Stimulated activated naive CD8-positive, alpha-beta T cell treated with anti-CD3 and anti-CD28 coated beads, Interleukin-15, amount 100 ng/mL, for 72 hours (primary cell): ENCODE data around the gene CNOT3.
A peak's percentile ranks its signal among the peaks of the same experiment; 100 is the strongest.

Source experiments
- ATAC-seq: fragments of 150-1000 bp; cut with Tn5 transposase; 2 replicates; pipeline ENCODE4 v1.10.0; 2021; ENCODE audit warnings: mild to moderate bottlenecking, moderate library complexity
- DNase-seq, 2 donors: peaks; one replicate each; pipeline ENCODE4 v3.0.0; 2021 to 2022
- H3K27ac Mint-ChIP-seq, 2 donors: one replicate each; pipeline ENCODE4 v1.8.0; 2022; ENCODE audit warnings: mild to moderate bottlenecking in 2 of 2, mixed read lengths in 2 of 2, moderate library complexity in 2 of 2
- H3K27me3 Mint-ChIP-seq: one replicate; pipeline ENCODE4 v1.8.0; 2022; ENCODE audit warnings: mixed read lengths
- H3K4me1 Mint-ChIP-seq: one replicate; pipeline ENCODE4 v1.8.0; 2022; ENCODE audit warnings: mild to moderate bottlenecking, mixed read lengths
- H3K4me3 Mint-ChIP-seq, 2 donors: one replicate each; pipeline ENCODE4 v1.8.0; 2022; ENCODE audit warnings: mild to moderate bottlenecking in 2 of 2, mixed read lengths in 2 of 2, moderate library complexity in 1 of 2
- H3K9me3 Mint-ChIP-seq, 2 donors: one replicate each; pipeline ENCODE4 v1.8.0; 2022; ENCODE audit warnings: mixed read lengths in 2 of 2

CNOT3 gene

DNA sequence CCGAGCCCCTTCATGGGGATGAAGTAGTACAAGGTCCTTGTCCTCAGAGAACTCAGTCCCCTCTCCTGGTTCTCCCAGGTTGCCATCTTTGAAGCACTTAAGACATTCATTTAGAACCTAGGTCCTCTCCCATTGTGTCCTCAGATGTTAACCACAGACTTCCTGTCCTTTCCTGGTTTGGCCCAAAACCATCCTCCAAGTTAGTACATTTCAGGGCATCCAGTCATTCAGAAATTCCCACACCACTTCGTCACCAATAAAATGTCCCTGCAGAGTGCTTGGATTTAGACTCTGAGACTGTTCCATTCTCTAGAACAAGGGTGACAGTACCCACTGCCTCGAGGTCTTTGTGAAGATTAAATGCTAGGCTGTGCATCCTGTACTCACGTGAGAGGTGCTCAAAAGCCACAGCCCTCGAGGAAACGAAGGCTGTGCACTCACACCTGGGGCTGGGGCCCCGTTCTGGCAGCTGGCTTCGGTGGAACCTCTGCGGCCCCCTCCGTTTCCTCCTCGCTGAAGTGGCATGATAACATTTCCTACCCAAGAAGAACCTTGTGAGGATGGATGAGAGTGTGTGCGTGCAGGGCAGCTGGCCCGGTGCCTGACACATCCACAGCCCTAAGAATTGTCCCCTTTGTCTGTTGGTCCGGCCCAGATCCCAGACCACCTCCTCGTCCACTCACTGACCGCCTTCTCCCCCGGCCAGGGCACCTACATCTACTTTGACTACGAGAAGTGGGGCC is 17.2 kb downstream of the CNOT3 start:
- ATAC-seq, result peak; percentile 5
- H3K27ac Mint-ChIP-seq, result peak overlapping the region; percentile 41 to 91
- peak overlapping the region in 1 of 2 donors; percentile 19 for H3K4me3 Mint-ChIP-seq
- H3K4me1 Mint-ChIP-seq, result peaks cover 56% of the 10 kb centered on the region
- H3K9me3 Mint-ChIP-seq, result no peaks in the 10 kb centered on the region
- no peaks in the 10 kb centered on the region for H3K27me3 Mint-ChIP-seq
- peak; percentile 35 to 53 for DNase-seq

DNA sequence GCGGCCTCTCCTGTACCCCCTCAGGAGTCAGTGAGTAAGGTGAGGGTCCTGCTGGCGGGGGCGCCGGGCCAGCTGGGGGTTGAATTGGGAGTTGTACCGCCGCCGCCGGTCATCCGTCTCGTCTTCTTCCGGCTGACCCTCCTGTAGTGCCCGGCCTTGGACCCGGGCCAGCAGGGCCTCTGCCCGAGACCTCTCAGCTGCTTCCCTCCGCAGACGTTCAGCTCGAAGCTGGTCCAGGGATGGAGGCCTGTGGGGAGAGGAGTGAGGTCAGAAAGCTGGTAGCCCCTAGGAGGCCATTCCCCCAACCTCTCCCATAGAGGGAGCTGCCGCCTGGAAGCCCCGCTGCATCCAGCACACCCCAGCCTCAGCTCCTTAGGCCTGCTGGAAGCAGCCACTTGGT is 18.1 kb downstream of the CNOT3 start:
- DNase-seq, result no peak
- peak overlapping the region in 1 of 2 donors; percentile 81 for H3K27ac Mint-ChIP-seq
- ATAC-seq, result no peak
- H3K4me1 Mint-ChIP-seq, result peaks cover 66% of the 10 kb centered on the region
- H3K4me3 Mint-ChIP-seq, result no peak overlapping the region
- no peaks in the 10 kb centered on the region for H3K27me3 Mint-ChIP-seq
- no peaks in the 10 kb centered on the region for H3K9me3 Mint-ChIP-seq

DNA sequence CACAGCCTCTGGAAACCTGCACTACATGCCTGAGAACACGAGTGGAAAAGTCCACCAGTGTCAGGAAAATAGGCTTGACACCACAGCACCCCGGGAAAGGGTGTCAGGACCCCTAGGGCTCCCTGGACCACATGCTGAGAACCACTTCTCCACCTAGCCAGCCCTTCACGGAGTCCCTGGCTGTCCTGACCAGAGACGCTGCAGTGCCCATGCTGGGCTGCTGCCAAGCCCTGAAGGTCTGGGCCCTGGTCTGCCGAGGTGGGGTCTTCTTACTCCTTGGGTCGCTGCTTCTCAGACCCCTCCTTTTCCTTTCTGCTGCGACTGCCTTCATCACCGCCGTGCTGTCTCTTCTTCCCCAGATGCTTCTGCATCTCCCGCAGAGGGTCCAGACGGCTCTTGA is 18.9 kb downstream of the CNOT3 start:
- DNase-seq, result no peak
- Mint-ChIP-seq H3K27ac (peak overlapping the region in 1 of 2 donors; percentile 88), H3K9me3 (no peaks in the 10 kb centered on the region), H3K27me3 (no peaks in the 10 kb centered on the region), H3K4me1 (peaks cover 74% of the 10 kb centered on the region), H3K4me3 (no peak overlapping the region)
- ATAC-seq, result no peak

DNA sequence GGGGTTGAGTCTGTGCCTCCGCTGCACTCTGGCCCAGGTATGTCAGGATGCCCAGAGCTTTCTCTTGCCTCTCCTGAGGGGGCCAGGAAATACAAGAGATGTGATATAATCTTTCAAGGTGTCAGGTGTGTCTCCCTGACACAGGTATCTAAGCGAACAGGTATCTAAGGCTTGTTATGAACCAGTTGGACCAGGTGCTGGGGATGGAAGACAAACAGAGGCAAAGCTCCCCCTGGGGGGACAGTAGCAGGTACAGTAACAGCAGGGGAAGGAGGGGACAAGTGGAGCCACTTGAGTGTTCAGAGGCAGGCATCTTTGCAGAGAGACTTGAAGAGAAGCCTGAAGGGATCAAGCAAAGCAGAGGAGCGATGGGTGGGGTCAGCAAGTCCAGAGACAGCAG is 19.4 kb downstream of the CNOT3 start:
- ATAC-seq (no peak), DNase-seq (no peak)
- H3K27me3 Mint-ChIP-seq, result no peaks in the 10 kb centered on the region
- peak overlapping the region in 1 of 2 donors; percentile 88 for H3K27ac Mint-ChIP-seq
- peaks cover 78% of the 10 kb centered on the region for H3K4me1 Mint-ChIP-seq
- H3K9me3 Mint-ChIP-seq, result no peaks in the 10 kb centered on the region
- H3K4me3 Mint-ChIP-seq, result no peak overlapping the region

DNA sequence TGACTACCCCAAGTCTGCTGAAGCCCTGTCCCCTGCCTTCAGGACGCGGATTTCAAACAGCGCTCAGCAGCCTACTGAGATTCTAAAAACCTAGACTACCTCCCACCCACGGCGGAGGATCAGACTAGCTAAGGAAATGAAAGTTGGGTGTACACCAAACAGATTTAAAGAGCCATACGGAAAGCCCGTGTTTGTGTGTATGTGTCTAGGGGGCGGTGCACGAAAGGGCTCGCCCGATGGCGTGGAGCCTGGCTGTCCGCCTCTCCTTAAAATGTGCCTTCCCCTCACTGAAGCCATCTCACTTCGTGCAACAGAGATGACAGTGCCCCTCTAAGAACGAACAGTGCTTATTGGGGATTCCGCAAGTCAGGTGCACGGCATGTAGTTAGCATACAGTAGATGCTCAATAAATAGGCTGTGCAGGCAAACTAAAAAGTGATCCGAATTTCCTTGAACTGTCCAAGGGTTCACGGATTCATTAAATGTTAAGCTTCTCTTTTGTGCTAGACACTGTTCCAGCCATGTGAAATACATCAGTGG is 21.3 kb downstream of the CNOT3 start:
- ATAC-seq (no peak), DNase-seq (peak; percentile 42 to 43)
- peaks cover 1% of the 10 kb centered on the region for H3K27me3 Mint-ChIP-seq
- H3K9me3 Mint-ChIP-seq, result no peaks in the 10 kb centered on the region
- peak overlapping the region; percentile 90 to 98 for H3K4me3 Mint-ChIP-seq
- H3K4me1 Mint-ChIP-seq, result peaks cover 79% of the 10 kb centered on the region
- H3K27ac Mint-ChIP-seq, result peak overlapping the region; percentile 62 to 99

DNA sequence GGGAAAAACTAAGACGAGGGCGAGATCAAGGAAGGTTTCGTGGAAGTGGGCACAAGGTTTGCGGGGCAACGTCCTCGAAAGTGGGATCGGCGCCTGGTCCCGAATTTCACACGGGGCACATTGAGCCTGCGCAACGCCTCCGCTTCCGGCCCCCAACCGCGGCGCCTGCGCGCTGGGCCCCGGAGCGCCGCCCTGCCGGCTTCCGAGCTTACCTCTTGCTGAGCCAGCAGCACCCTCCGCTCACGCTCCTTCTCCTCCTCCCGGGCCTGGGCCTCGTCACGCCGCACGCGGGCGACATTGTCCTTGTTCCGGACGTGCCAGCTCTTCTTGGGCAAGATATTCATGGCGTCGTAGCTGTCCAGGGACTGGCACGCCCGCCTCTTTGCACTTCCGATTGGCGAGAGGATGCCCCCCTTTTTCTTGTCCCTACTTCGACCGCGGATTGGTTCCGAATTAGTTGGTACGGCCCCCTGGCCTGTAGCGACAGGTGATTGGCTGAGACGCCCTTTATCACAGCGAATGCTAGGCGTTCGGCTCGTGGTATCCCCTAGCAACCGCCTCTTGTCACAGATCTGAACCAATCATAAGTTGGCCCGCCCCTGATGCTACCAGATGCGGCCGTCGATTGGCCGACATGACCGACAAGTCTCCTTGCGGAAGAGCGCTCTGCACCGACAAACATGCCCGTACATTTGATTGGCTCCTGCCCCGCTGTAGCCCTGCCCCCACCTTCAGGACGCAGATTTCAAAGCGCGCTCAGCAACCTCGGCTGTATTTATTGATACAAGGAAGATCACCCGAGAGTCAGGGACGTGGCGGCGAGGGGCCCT is 22.0 kb downstream of the CNOT3 start, which contains the start of gene LENG1:
Gene LENG1 (minus strand): TSS at position 370 of the 830 bp plus-strand sequence. CDS start 26 bp downstream, at position 344.
- Mint-ChIP-seq H3K27ac (peak within 1 kb of the TSS; percentile 99), H3K4me1 (peaks cover 79% of the 10 kb centered on the region), H3K27me3 (peaks cover 8% of the 10 kb centered on the region)

DNA sequence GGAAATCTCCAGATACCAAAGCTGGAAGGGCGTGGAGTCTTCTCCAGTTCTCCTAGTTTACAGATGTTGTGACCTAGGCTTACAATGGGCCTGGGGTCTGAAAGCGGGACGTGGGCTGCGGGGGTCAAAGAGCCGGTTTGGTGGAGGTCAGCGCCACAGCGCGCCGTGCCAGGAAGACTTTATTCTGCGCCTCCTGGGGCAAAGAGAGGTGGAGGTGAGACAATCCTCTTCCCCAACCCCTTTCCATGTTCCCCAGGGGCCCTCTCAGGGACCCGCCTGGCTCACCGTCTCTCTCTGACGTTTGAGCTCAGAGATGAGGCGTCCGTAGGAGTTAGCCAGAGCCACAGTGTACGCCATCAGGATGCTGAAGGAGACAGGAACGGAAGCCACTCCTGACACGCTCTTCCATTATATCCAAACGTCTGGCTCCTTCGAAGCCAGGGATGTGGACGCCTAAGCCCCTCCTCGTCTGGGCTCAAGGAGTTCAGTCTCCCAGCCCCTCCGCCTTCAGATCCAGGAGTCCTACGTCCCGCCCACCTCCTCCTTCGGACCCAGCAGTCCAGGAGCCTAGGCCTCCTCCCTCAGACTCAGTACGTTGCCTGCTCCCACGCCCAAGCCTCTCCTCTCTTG is 22.7 kb downstream of the CNOT3 start:
- H3K9me3 Mint-ChIP-seq, result no peaks in the 10 kb centered on the region
- DNase-seq, result no peak
- H3K27ac Mint-ChIP-seq, result peak overlapping the region; percentile 97
- peaks cover 10% of the 10 kb centered on the region for H3K27me3 Mint-ChIP-seq
- peaks cover 78% of the 10 kb centered on the region for H3K4me1 Mint-ChIP-seq
- no peak for ATAC-seq
- H3K4me3 Mint-ChIP-seq, result peak overlapping the region; percentile 90 to 98

More for the DNA sequence above, 22.0 kb downstream of the CNOT3 start, which contains the start of gene LENG1:
- ATAC-seq (peak; percentile 94), DNase-seq (peak; percentile 97 to 99)
- no peaks in the 10 kb centered on the region for H3K9me3 Mint-ChIP-seq
- H3K4me3 Mint-ChIP-seq, result peak within 1 kb of the TSS; percentile 90 to 98

DNA sequence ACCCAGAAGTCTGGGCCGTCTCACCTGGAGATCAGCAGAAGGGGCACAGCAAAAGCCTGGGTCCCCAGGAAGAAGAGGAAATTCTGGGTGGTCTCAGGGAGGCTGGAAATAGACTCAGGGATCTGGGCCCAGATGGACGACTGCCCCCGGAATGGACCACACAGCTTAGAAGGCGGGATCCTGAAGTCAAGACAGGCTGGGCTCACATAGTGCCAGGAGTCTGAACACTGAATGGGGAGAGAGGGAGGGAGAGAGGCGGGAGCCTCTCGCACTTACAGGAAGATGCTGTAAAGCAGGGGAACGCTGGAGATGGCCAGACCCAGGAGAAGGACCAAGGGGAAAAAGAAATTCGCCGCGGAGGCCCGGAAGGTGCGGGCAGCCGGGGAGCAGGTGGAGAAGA is 23.3 kb downstream of the CNOT3 start:
- peak overlapping the region in 1 of 2 donors; percentile 74 for H3K27ac Mint-ChIP-seq
- peak overlapping the region; percentile 90 to 98 for H3K4me3 Mint-ChIP-seq
- peaks cover 10% of the 10 kb centered on the region for H3K27me3 Mint-ChIP-seq
- H3K4me1 Mint-ChIP-seq, result peaks cover 77% of the 10 kb centered on the region
- no peak for DNase-seq
- ATAC-seq, result no peak
- H3K9me3 Mint-ChIP-seq, result no peaks in the 10 kb centered on the region

DNA sequence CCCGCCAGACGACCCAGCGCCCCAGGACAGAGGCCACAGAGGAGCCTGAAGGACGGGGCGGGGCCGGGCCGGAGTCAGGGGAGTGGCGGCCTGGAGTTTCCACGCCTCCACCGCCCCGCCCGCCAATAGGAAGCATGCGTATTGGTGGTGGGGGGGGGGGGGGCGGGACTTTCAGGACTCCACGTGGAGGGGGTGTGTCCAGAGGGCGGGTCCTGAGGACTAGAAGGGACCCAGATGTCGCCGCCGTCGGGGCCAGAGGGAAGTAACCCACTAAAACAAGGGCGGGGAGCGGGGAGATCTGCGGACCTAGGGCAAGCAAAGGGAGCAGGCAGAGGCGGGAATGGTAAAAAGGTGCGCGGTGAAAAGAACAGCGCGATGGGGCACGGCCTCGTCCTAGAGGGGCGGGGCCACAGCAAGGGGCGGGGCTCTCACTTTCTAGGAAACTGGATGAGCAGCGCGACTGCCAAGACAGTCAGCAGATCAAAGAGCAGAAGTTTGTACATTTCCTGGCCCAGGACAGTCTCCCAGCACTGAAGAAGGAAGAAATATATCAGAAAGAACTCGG is 24.8 kb downstream of the CNOT3 start:
- DNase-seq (peak; percentile 78 to 79), ATAC-seq (peak; percentile 24)
- peak overlapping the region in 1 of 2 donors; percentile 98 for H3K27ac Mint-ChIP-seq
- H3K9me3 Mint-ChIP-seq, result no peaks in the 10 kb centered on the region
- H3K27me3 Mint-ChIP-seq, result peaks cover 10% of the 10 kb centered on the region
- peaks cover 65% of the 10 kb centered on the region for H3K4me1 Mint-ChIP-seq
- peak overlapping the region; percentile 87 to 93 for H3K4me3 Mint-ChIP-seq

DNA sequence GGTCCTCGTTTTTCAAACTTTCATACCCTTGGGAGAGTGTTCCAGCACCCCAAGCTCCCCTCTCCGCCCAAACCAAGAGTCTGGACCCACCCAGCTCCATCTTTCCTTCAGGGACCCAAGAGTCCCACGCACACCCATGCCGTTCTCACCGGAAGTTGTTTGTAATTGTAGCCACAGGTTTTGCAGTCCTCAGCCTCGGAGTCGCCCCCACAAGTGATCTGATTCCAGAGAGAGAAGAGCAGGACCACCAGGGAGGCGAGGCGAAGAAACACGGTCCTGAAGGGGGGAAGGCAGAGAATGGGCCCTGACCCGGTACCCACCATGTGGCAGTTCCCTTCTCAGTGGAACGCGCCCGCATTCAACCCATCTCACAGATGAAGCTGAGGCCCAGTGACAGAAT is 25.3 kb downstream of the CNOT3 start:
- DNase-seq (no peak), ATAC-seq (no peak)
- Mint-ChIP-seq H3K27ac (no peak overlapping the region), H3K4me1 (peaks cover 65% of the 10 kb centered on the region), H3K4me3 (peak overlapping the region; percentile 87 to 93), H3K9me3 (no peaks in the 10 kb centered on the region), H3K27me3 (peaks cover 10% of the 10 kb centered on the region)

DNA sequence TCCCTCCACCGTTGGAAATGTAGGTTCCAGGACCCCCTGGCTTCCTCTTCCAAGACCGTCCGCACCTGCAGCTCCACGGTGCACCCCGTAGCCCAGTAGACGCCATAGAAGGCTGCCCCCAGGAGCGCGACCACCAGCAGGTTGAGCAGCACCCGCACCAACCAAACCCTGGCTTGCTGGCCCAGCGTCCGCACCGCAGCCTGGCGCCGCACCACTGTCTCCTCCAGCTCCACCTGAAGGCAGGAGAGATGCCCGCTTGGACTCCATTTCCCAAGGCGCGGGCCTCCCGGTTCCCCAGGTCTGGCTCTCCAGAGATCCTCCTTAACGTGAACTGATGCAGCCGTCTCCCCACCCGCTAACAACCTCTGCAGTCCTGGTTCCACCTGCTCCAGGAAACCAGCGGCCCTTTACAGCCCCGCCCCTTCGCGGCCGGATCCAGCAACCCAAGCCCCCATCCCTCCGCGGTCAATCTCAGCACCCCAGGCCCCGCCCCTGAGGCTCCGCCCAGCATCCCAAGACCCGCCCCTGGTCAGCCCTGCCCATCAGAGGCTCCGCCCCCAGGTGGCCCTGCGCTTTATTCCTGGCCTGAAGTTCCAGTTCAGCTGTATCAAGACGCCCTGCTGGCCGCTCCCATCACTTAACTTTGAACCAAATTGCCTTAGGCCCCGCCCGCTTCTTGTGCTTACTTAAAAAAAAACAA is 27.0 kb downstream of the CNOT3 start:
- DNase-seq, result peak; percentile 68 to 71
- H3K27ac Mint-ChIP-seq, result no peak overlapping the region
- H3K4me1 Mint-ChIP-seq, result peaks cover 64% of the 10 kb centered on the region
- no peak for ATAC-seq
- peak overlapping the region; percentile 70 to 86 for H3K4me3 Mint-ChIP-seq
- H3K9me3 Mint-ChIP-seq, result no peaks in the 10 kb centered on the region
- H3K27me3 Mint-ChIP-seq, result peaks cover 10% of the 10 kb centered on the region

DNA sequence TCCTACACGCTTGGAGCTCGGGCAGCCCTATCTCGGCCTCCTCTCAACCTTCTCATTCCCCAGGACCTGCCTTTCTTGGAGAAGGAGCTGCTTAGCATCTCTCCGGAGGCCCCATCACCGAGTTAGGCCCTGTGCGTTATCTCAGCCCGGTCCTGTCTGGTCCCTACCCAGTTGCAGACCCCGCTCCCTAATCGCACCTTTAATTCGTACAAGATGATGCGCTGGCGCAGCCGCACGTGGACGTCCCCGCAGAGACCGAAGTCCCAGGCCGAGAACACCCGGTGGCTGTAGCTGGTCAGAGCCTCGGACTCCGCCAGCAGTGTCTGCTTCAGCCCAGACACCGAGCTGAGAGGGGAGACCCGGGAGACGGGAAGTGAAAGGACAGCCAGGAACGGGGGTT is 27.7 kb downstream of the CNOT3 start:
- H3K27me3 Mint-ChIP-seq, result peaks cover 10% of the 10 kb centered on the region
- DNase-seq, result no peak
- H3K4me3 Mint-ChIP-seq, result peak overlapping the region in 1 of 2 donors; percentile 86
- H3K4me1 Mint-ChIP-seq, result peaks cover 60% of the 10 kb centered on the region
- no peak overlapping the region for H3K27ac Mint-ChIP-seq
- H3K9me3 Mint-ChIP-seq, result no peaks in the 10 kb centered on the region
- no peak for ATAC-seq

DNA sequence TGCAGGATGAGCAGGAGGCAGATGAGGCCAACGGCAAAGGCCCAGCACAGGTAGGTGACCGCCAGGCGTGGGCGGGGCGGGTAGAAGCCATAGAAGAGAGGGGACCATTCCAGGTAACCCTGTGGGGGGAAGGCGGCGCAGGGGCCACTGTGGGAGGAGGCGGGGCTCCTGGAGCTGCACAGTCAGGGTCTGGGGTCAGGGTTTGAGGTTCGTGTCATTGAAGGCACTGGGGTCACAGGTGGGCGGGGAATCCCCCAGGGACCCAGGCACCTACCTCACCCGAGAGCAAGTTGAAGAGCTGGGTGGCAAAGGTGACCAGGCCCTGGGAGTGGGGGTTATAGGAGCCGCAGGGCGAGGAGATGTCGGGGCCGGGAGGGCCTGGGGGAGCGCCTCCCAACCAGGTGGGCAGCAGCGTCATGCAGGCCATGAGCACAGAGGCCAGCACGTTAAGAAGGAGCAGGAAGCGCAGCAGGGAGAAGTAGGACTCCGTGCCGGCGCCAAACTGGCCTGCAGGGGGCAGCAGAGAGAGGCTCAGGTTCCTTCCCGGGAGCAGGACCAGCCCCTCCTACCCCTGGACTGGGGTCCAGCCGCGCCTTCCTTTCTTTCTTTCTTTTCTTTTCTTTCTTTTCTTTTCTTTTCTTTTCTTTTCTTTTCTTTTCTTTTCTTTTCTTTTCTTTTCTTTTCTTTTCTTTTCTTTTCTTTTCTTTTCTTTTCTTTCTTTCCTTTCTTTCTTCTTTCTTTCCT is 30.8 kb downstream of the CNOT3 start:
- Mint-ChIP-seq H3K9me3 (no peaks in the 10 kb centered on the region), H3K27ac (no peak overlapping the region), H3K27me3 (peaks cover 10% of the 10 kb centered on the region), H3K4me1 (peaks cover 37% of the 10 kb centered on the region), H3K4me3 (peak overlapping the region; percentile 53 to 69)
- peak; percentile 88 for ATAC-seq
- peak; percentile 85 to 87 for DNase-seq

DNA sequence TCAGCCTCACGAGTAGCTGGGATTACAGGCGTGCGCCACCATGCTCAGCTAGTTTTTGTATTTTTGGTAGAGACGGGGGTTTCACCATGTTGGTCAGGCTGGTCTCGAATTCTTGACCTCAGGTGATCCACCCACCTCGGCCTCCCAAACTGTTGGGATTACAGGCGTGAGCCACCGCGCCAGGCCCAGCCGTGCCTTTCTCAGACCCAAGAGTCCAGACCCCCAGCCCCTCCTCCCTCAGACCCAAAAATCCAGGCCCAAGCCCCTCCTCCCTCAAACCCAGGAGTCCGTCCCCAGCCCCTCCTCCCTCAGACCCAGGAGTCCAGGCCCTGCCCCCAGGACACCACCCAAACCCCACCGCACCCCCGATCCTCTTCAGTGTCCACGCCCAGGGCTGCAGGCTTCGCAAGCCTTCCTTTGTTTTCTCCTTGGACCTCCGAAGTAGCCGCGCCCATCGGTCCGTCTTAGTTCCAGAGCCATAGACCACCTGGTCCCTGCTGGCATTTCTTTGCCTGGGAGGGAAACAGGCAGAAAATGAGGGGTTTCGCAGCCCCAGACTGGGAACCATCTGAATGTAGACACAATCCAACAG is 31.7 kb downstream of the CNOT3 start:
- Mint-ChIP-seq H3K9me3 (no peaks in the 10 kb centered on the region), H3K4me1 (peaks cover 37% of the 10 kb centered on the region), H3K27me3 (peaks cover 5% of the 10 kb centered on the region), H3K27ac (no peak overlapping the region), H3K4me3 (peak overlapping the region in 1 of 2 donors; percentile 53)
- DNase-seq, result no peak
- ATAC-seq, result no peak
